Peyer's patch (tissue), 4 donors: Measurements from ENCODE around the gene ANKLE1. TPM values are rescaled to one million over a fixed set of nuclear protein-coding genes. Genes with fewer than 3 reads are reported as not detected.

ENCODE experiments used
- DNase-seq, 3 donors: peaks; one replicate each; pipeline ENCODE4 v3.0.0-alpha.2; 2017 to 2019
- H3K27ac ChIP-seq, 4 donors: fragments of 200-600 bp; sonication (generic); one replicate each; pipeline ENCODE4 v1.5.1; 2016 to 2019
- H3K27me3 ChIP-seq, 2 donors: fragments of 200-600 bp; sonication (generic); one replicate each; pipeline ENCODE4 v1.5.1; 2019
- H3K36me3 ChIP-seq, 3 donors: fragments of 200-600 bp; sonication (generic); one replicate each; pipeline ENCODE4 v1.5.1; 2016 to 2019
- H3K4me1 ChIP-seq, 4 donors: fragments of 200-600 bp; sonication (generic); one replicate each; pipeline ENCODE4 v1.5.1; 2016 to 2019
- H3K4me3 ChIP-seq, 4 donors: fragments of 200-600 bp; sonication (generic); 1 replicate in 3 of 4; 2 replicates in 1 of 4; pipeline ENCODE4 v1.5.1; 2016 to 2019; ENCODE audit warnings: mild to moderate bottlenecking in 1 of 4
- H3K9me3 ChIP-seq, 4 donors: fragments of 200-600 bp; sonication (generic); one replicate each; pipeline ENCODE4 v1.5.1; 2016 to 2019; ENCODE audit warnings: mild to moderate bottlenecking in 1 of 4
- POLR2A ChIP-seq, 2 donors: fragments of 450-650 bp; IDR thresholded peaks; one replicate each; pipeline ENCODE4 v1.5.1; 2017; ENCODE audit warnings: antibody characterized with exemption in 2 of 2, mild to moderate bottlenecking in 2 of 2, moderate library complexity in 2 of 2
- total RNA-seq, 4 donors: library from RNA; depleted of rRNA; stranded (reverse); fragments of >200 nt; gene quantifications; one replicate each; pipeline ENCODE4 v1.1.0, GENCODE V29; 2016
- TF ChIP-seq, protein P1 (sequence below), 6 experiments: fragments of 450-650 bp in 4 of 6; fragments of 200-600 bp in 2 of 6; sonication (generic) in 1 of 6; IDR thresholded peaks; one replicate each; pipeline ENCODE4 v1.5.1; 2017 to 2019; ENCODE audit warnings: antibody characterized with exemption in 6 of 6, mild to moderate bottlenecking in 3 of 6, moderate library complexity in 1 of 6

Gene ANKLE1
- total RNA-seq, 4 donors from 2014 or later: 0.18 to 1.3 (median 0.95) TPM; not detected in 1

DNA sequence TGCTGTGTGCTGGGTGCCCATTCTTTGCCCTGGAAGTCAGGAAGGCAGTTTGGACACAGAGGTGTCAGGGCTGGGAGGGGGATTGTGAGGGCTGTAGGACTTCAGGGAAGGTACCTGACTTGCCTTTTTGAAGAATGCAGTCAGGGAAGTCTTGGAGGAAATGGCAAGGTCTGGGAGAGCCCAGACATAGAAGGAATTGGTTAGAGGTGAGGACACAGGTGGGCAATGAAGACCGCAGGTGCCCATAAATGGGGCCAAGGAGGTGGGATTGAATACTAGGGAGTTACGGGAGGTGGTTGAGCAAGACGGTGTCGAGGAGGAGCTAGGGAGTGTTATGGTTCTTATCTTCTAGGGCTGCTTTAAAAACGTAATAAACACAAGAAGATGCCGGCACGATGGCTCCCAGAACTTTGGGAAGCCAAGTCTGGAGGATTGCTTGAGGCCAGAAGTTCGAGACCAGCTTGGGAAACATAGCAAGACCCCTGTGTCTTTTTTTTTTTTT is 26.2 kb downstream of the ANKLE1 start:
- Histone ChIP-seq H3K4me3 (no peak overlapping the region), H3K36me3 (peaks cover 0 to 13% (median 0%) of the 10 kb centered on the region in 3 donors), H3K27me3 (no peaks in the 10 kb centered on the region), H3K4me1 (peaks cover 0 to 65% (median 17%) of the 10 kb centered on the region in 4 donors), H3K9me3 (no peaks in the 10 kb centered on the region), H3K27ac (no peak overlapping the region)
- TF ChIP-seq, protein P1, sequence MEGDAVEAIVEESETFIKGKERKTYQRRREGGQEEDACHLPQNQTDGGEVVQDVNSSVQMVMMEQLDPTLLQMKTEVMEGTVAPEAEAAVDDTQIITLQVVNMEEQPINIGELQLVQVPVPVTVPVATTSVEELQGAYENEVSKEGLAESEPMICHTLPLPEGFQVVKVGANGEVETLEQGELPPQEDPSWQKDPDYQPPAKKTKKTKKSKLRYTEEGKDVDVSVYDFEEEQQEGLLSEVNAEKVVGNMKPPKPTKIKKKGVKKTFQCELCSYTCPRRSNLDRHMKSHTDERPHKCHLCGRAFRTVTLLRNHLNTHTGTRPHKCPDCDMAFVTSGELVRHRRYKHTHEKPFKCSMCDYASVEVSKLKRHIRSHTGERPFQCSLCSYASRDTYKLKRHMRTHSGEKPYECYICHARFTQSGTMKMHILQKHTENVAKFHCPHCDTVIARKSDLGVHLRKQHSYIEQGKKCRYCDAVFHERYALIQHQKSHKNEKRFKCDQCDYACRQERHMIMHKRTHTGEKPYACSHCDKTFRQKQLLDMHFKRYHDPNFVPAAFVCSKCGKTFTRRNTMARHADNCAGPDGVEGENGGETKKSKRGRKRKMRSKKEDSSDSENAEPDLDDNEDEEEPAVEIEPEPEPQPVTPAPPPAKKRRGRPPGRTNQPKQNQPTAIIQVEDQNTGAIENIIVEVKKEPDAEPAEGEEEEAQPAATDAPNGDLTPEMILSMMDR (IDR thresholded peaks at IDR 0.05): no peak
- TF ChIP-seq POLR2A (IDR thresholded peaks at IDR 0.05): no peak
- DNase-seq: no peak

DNA sequence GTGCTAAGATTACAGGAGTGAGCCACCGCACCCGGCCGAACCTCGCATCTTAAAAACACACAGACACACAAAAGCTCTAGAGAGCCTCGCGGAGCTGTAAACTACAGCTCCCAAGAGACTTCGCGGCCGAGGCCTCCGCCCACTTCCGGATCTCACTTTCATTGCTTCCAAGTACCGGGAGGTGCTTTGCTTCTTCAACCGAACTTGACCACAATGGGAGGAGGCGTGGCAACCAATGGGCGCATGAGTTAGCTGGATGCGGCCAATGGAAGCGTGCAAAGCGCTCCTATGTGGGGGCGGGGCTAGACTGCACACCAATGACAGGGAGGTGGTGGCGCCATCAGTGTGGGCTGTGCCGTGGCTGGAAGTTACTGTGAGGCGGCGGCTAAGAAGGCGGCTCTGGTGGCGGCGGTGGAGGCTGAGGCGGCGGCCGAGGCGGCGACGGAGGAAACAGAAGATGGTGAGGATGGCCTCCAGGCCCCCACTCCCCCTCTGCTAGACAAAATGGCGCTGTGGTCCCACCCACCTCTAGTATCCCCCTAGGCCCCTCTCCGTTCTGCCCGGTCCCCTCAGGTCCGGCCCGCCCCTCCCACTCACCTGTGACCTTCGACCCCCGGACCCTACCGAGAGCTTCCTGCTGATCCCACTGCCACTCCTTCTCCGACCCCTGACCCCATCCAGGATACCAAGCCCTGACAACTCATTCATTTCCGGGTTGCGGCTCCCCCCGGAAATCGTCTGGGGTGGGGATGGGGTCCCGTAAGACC is 27.7 kb downstream of the ANKLE1 start, which contains the start of gene DDA1:
TSS of gene DDA1 (plus strand) at position 366 of the 767 bp plus-strand sequence. CDS start at position 458, 92 bp downstream.
- DNase-seq: peak; percentile 97 to 100 (median 100)
- H3K4me1 ChIP-seq: peaks cover 0 to 53% (median 15%) of the 10 kb centered on the region in 4 donors
- peak; percentile 56 to 86 for TF ChIP-seq POLR2A (IDR thresholded peaks at IDR 0.05)
- TF ChIP-seq, protein P1 (IDR thresholded peaks at IDR 0.05): no peak
- peak within 1 kb of the TSS; percentile 78 to 94 (median 87) for H3K4me3 ChIP-seq
- no peaks in the 10 kb centered on the region for H3K9me3 ChIP-seq
- H3K27ac ChIP-seq: peak within 1 kb of the TSS; percentile 78 to 88 (median 80)
- H3K27me3 ChIP-seq: no peaks in the 10 kb centered on the region
- H3K36me3 ChIP-seq: peaks cover 0 to 22% (median 0%) of the 10 kb centered on the region in 3 donors

DNA sequence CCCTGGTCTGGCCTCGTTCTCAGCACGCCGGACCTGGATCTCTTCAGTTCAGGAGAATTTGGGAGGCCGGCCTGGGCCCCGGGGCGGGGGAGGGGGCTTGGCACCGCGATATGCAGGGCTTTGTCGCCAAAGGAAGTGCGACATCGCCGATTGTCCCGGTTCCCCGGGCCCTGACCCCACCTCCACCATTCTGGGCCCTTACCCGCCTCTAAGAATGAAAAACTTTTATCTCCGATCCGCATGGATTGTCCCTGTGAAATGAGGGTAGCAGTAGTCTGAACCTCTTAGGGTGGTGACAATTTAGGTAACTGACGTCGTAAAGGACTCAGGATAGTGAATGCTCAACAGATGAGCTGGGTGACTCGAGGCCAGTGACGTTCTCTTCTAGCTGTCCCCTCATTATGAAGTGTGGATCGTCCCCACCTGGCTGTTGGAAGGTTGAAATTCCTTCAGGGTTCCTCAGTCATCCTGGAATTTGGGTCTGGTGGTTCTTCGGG is 28.3 kb downstream of the ANKLE1 start:
- Histone ChIP-seq H3K4me1 (peaks cover 0 to 47% (median 14%) of the 10 kb centered on the region in 4 donors), H3K27me3 (no peaks in the 10 kb centered on the region), H3K27ac (peak overlapping the region; percentile 78 to 88 (median 80)), H3K4me3 (peak overlapping the region; percentile 78 to 94 (median 87)), H3K36me3 (peaks cover 0 to 27% (median 0%) of the 10 kb centered on the region in 3 donors), H3K9me3 (no peaks in the 10 kb centered on the region)
- TF ChIP-seq, protein P1 (IDR thresholded peaks at IDR 0.05): no peak
- TF ChIP-seq POLR2A (IDR thresholded peaks at IDR 0.05): no peak
- DNase-seq: no peak

DNA sequence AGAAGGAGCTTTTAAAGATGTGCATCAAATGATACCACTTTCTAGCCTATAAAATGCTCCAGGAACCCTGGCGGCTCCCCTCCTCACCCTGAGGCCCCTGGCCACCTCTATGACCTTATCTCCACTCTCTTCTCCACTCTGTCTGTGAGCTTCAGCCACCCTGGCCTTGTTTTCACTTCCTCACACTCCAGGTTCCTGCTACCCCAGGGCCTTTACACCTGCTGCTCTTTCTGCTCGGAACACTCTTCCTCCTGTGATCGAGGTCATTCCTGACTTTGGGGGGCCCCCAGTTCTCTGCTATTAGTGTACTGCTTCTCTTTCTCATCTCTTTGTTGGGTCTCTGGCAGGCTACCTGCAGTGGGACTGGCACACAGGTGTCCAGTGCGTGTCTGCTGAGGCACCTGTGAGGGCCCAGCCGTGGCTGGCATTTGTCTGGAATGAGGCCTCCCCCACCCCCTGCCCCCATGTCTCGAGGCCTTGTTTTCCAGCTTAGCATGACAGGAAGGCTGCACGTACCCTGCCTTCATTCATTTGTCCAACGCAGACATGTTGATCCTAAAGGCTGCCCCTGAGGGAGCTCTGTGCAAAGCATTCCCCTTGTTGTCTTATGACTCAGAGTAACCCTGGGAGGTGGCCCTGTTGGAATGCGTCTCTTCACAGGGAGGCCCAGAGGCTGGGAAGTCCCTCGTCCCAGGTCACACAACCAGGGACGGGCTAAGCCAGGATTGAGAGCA is 29.9 kb downstream of the ANKLE1 start:
- Histone ChIP-seq H3K27me3 (no peaks in the 10 kb centered on the region), H3K4me1 (peaks cover 0 to 40% (median 10%) of the 10 kb centered on the region in 4 donors), H3K9me3 (no peaks in the 10 kb centered on the region), H3K36me3 (peaks cover 0 to 39% (median 0%) of the 10 kb centered on the region in 3 donors), H3K27ac (no peak overlapping the region), H3K4me3 (no peak overlapping the region)
- TF ChIP-seq, protein P1 (IDR thresholded peaks at IDR 0.05): no peak
- no peak for TF ChIP-seq POLR2A (IDR thresholded peaks at IDR 0.05)
- DNase-seq: no peak
